Mucosa of descending colon (tissue), 3 donors: Measurements from ENCODE around the gene COL23A1. TPM values are rescaled to one million over a fixed set of nuclear protein-coding genes. Genes with fewer than 3 reads are reported as not detected.

Experiments
- ATAC-seq: fragments of 200-7000 bp; cut with Tn5 transposase; one replicate; pipeline ENCODE4 v1.9.1; 2020; ENCODE audit warnings: mild to moderate bottlenecking, moderate library complexity
- DNase-seq, 3 donors: peaks; one replicate each; pipeline ENCODE4 v3.0.0-alpha.2; 2020
- H3K36me3 ChIP-seq: fragments of 200-600 bp; one replicate; pipeline ENCODE4 v1.8.0; 2021; ENCODE audit warnings: low read depth, mild to moderate bottlenecking
- H3K4me1 ChIP-seq: fragments of 200-600 bp; one replicate; pipeline ENCODE4 v1.8.0; 2021; ENCODE audit warnings: low read depth, mild to moderate bottlenecking
- H3K4me3 ChIP-seq: fragments of 200-600 bp; one replicate; pipeline ENCODE4 v1.8.0; 2021; ENCODE audit warnings: mild to moderate bottlenecking
- H3K9me3 ChIP-seq: fragments of 200-600 bp; one replicate; pipeline ENCODE4 v1.8.0; 2021; ENCODE audit warnings: mild to moderate bottlenecking
- intact Hi-C, 2 donors: fragments of 100-400 bp; cut with DNase I in 1 of 2; cut with micrococcal nuclease in 1 of 2; formaldehyde crosslinking; loops; one replicate each; pipeline versions ENCODE4 v1.11.0 to v1.11.1; 2022; cut with DNase I, micrococcal nuclease
- total RNA-seq, 3 donors: library from RNA; stranded (reverse); fragmentation: NEBNext Ultra II Directional in 2 of 3; extraction: Animal tissue kit (Norgen Biotek cat#: 25700) in 2 of 3; gene quantifications; one replicate each; pipeline versions ENCODE4 v1.2.1 to v1.2.4, GENCODE V29; 2021 to 2023
- TF ChIP-seq, protein P1 (sequence below): fragments of 200-600 bp; IDR thresholded peaks from one replicate; pipeline ENCODE4 v1.8.0; 2022; ENCODE audit warnings: antibody characterized with exemption, mild to moderate bottlenecking
- donor health status: DM: no; HTN: no; CAD: no; lungs with moderate emphysema.
- donor health status: DM: no; HTN: no; CAD: no.
- donor health status: DM: no; HTN: yes; CAD: no.

The COL23A1 gene
- total RNA-seq, 3 donors from 2014 or later, result 0.17 to 2.7 (median 0.43) TPM

DNA sequence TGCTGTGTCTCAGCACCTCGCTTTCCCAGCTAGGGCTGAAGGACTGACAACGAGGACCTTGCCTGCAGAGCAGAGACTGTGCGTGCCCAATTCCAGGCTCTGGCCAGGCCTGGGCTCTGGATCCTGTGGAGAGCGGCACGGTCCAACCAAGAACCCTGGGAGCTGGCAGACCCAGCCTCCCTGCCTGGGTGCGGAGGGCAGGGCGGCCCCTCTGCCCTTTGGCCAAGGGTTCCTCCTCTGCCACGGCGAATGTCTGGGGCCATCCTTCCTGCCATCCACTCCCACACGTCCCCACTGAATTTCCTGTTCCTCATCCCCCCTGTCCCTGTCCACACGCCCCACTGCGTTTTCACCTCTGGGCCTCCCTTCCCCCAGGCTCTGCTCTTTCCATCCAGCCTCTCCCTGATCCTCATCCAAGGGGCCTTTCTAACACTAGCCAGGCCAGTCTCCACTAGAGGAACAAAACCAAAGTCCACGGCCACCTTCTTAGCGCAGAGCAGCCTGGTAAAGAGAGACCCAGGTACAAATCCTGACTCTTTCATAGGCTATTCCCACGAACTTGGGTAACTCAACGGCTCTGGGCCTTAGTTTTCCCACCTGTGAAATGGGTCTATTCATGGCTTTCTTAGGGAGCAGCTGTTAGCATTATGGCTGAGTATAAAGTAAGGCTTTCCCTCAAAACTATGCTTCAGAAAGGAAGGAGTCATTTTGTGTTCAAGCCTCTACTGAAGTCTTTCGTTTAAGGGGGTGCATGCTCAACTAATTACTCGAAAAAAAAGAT, 262.1 kb downstream of the COL23A1 start:
- TF ChIP-seq, protein P1, sequence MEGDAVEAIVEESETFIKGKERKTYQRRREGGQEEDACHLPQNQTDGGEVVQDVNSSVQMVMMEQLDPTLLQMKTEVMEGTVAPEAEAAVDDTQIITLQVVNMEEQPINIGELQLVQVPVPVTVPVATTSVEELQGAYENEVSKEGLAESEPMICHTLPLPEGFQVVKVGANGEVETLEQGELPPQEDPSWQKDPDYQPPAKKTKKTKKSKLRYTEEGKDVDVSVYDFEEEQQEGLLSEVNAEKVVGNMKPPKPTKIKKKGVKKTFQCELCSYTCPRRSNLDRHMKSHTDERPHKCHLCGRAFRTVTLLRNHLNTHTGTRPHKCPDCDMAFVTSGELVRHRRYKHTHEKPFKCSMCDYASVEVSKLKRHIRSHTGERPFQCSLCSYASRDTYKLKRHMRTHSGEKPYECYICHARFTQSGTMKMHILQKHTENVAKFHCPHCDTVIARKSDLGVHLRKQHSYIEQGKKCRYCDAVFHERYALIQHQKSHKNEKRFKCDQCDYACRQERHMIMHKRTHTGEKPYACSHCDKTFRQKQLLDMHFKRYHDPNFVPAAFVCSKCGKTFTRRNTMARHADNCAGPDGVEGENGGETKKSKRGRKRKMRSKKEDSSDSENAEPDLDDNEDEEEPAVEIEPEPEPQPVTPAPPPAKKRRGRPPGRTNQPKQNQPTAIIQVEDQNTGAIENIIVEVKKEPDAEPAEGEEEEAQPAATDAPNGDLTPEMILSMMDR, result no peak
- no peaks in the 10 kb centered on the region for H3K9me3 ChIP-seq
- H3K36me3 ChIP-seq, result no peaks in the 10 kb centered on the region
- no peak overlapping the region for H3K4me3 ChIP-seq
- H3K4me1 ChIP-seq, result peaks cover 16% of the 10 kb centered on the region
- intact Hi-C loops, result no loop called here
- ATAC-seq (no peak), DNase-seq (peak in 1 of 3 donors; percentile 10)

DNA sequence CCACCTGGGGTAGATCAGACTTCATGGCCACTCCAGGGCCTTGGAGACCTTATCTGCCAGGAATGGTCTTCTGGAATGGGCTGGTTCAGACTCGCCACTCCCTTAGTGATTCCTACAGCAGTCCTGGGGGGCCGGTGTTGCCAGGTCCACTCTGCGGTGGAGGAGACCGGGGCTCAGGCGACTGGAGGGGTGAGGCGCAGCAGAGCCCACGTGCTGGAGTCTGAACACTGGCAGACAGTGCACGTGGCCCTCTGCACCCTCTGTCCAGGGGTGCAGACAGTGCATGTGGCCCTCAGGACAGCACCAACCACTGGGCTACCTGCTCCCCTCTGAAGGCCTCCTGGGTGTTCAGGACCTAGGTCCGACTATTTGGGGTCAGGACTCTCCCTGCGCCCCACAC, 262.7 kb downstream of the COL23A1 start:
- intact Hi-C loops, result no loop called here
- Histone ChIP-seq H3K9me3 (no peaks in the 10 kb centered on the region), H3K4me1 (peaks cover 15% of the 10 kb centered on the region), H3K4me3 (no peak overlapping the region), H3K36me3 (no peaks in the 10 kb centered on the region)
- DNase-seq (no peak), ATAC-seq (no peak)
- TF ChIP-seq, protein P1, result no peak

DNA sequence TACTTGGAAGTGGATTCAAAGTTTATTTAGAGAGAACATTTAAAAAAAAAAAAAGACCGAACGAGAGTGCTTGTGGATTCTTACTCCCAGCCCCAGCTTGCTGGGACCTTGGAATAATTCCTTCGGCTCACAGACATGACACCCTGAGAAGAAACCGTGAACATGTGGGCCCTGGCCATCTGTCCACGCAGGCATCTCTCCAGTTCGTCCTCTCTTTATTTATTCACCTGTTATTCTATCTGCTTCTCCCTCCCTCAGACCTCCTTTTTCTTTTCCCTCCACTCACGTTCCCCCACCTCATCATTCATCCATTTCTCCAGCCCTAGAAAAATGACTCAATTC, 263.8 kb downstream of the COL23A1 start:
- Histone ChIP-seq H3K36me3 (no peaks in the 10 kb centered on the region), H3K4me1 (peaks cover 4% of the 10 kb centered on the region), H3K9me3 (no peaks in the 10 kb centered on the region), H3K4me3 (no peak overlapping the region)
- ATAC-seq, result no peak
- TF ChIP-seq, protein P1, result no peak
- intact Hi-C loops, result no loop called here
- DNase-seq, result peak in 1 of 3 donors; percentile 14

DNA sequence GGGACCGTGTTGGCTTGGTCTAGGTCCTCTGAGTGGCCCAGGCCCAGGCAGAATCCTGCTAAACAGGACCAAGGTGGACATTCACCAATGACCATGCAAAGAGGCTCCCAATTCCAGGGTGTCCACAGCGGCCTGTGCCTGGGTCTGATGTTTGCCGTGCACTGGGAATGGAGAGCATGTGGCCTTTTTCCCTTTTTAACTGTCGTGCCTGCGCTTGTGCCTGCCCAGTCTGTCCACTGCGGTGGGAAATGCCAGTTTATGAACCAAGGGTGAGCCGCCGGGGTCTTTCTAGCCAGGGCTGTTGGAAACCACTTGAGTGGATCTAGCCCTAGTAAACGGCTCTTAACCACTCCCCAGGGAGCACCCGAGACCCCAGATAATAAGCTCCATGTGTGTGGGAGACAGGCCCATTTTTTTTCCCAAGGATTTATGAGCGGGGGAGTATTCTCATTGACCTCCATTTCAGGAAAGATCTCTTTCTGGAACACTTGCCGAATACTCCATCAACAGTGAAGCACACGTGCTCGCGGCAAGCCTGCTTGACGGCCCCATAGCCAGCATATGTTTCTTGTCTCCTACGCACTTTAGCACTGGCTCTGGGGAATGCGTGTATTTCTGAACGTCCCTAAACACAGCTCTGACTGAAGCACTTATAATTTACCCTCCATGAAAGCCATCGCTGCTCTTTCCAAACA, 264.4 kb downstream of the COL23A1 start:
- DNase-seq (peak in 1 of 3 donors; percentile 23), ATAC-seq (peak; percentile 32)
- H3K4me3 ChIP-seq, result no peak overlapping the region
- intact Hi-C loops, result no loop called here
- H3K36me3 ChIP-seq, result no peaks in the 10 kb centered on the region
- H3K4me1 ChIP-seq, result peaks cover 2% of the 10 kb centered on the region
- TF ChIP-seq, protein P1, result no peak
- no peaks in the 10 kb centered on the region for H3K9me3 ChIP-seq

DNA sequence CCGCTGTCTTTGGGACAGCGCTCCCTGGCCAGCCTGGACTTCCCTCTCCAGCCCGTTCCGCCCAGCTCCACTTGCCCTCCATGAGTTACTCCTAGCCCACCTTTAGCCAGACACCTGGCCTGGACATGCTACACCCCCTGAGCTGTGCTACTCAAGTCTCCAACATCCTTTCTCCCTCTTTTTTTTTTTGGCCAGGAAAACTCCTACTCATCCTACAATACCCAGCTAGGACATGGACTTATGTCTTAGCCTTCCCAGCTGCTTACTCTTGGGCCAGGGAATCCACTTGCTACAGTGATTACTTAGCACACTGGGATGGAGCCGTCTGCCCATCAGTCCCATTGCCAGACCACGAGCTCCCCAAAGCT, 264.9 kb downstream of the COL23A1 start:
- H3K4me1 ChIP-seq, result peaks cover 2% of the 10 kb centered on the region
- no peak for DNase-seq
- no peak overlapping the region for H3K4me3 ChIP-seq
- TF ChIP-seq, protein P1, result no peak
- no peaks in the 10 kb centered on the region for H3K36me3 ChIP-seq
- ATAC-seq, result no peak
- no peaks in the 10 kb centered on the region for H3K9me3 ChIP-seq
- intact Hi-C loops, result no loop called here
